22Rv1 (cell line): ENCODE measurements around the gene FANK1.

ENCODE experiments used
- H3K27ac ChIP-seq: fragments of 450-650 bp; 2 replicates; pipeline ENCODE4 v1.5.1; 2017
- ZFX ChIP-seq: fragments of 450-650 bp; IDR thresholded peaks from 2 replicates; pipeline ENCODE4 v1.6.1; 2017; ENCODE audit warnings: antibody characterized with exemption, borderline replicate concordance
- TF ChIP-seq, protein P1 (sequence below): fragments of 450-650 bp; IDR thresholded peaks from 2 replicates; pipeline ENCODE4 v1.5.1; 2017; ENCODE audit warnings: mild to moderate bottlenecking

The FANK1 gene

DNA sequence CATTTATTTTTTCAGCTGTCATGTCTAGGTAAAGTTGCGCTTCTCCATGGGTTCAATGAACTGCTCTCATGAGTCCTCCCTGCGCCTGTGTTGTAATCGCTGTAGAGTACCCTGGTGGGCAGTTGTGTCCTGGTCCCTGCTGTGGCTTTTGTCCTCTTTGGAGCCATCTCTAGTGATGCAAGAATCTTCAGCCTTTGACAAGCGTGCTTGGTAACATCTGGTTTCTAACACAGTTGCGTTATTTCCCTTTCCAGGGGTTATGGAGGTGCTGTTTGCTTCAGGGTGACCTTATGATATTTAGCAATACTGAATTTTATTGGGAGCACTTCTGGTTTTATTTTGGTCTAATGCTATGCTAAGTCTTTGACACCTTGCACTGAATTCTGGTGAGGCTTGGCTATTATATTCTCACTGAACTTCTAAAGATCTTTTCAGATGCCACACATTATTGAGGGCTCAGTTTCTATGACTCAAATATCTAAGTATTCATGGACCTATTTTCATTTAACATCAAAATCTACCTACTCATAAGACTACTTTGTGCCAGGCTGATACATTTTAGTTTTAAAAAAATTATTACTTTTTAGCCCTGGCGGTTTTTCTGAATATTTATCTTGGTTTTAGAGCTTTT is 88.6 kb downstream of the FANK1 start:
- H3K27ac ChIP-seq = no peak overlapping the region
- no peak for TF ChIP-seq ZFX
- TF ChIP-seq, protein P1, sequence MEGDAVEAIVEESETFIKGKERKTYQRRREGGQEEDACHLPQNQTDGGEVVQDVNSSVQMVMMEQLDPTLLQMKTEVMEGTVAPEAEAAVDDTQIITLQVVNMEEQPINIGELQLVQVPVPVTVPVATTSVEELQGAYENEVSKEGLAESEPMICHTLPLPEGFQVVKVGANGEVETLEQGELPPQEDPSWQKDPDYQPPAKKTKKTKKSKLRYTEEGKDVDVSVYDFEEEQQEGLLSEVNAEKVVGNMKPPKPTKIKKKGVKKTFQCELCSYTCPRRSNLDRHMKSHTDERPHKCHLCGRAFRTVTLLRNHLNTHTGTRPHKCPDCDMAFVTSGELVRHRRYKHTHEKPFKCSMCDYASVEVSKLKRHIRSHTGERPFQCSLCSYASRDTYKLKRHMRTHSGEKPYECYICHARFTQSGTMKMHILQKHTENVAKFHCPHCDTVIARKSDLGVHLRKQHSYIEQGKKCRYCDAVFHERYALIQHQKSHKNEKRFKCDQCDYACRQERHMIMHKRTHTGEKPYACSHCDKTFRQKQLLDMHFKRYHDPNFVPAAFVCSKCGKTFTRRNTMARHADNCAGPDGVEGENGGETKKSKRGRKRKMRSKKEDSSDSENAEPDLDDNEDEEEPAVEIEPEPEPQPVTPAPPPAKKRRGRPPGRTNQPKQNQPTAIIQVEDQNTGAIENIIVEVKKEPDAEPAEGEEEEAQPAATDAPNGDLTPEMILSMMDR = no peak

DNA sequence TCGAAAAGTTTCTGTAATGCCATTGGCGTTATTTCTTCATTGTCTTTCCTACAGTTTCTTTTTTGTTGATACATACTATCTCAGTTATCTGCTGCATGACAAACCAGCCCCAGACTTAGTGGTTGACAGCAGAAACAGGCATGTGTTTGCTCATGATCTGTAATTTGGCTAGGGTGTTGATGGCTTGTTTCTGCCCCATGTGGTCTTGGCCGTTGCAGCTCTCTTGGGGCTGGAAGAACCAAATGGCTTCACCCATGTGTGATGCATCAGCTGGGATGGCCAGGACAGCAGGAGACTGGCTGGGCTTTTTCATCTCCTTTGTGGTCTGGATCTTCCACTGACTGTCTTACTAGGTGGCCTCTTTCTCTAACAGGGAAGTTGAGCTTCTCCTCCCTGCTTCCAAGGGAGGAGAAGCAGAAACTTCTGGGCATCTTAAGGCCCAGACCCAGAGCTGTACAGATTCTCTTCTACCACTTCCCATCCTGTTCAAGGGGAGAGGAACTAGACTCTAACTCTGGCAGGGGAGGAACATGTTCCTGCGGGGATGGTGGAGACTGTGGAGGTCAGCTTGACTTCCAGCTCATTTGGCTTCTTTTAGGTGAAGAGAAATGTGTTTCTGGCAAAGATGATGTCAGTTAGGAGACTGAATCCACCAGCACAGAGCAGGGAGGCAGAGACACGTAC is 89.3 kb downstream of the FANK1 start:
- H3K27ac ChIP-seq = no peak overlapping the region
- TF ChIP-seq, protein P1 = no peak
- no peak for TF ChIP-seq ZFX

DNA sequence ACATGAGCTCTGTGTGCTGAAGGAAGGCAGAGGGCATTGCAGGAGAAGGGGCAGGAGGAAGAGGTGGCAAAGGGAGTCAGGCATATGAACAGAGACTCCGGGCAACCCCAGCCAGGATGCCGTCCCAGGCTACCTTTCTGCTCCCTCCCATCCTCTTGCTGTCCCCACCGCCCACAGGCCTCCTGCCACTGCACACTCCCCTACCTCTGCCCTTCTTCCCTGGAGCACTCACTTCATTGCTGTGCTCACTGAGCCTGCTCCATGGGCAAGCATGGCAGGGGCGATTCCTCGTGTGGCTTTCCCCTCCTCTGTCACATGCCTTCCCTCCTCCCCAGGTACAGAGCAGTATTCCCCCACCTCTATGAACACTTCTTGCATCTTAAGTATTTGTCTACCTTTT is 93.4 kb downstream of the FANK1 start:
- TF ChIP-seq, protein P1 = no peak
- no peak for TF ChIP-seq ZFX
- no peak overlapping the region for H3K27ac ChIP-seq

DNA sequence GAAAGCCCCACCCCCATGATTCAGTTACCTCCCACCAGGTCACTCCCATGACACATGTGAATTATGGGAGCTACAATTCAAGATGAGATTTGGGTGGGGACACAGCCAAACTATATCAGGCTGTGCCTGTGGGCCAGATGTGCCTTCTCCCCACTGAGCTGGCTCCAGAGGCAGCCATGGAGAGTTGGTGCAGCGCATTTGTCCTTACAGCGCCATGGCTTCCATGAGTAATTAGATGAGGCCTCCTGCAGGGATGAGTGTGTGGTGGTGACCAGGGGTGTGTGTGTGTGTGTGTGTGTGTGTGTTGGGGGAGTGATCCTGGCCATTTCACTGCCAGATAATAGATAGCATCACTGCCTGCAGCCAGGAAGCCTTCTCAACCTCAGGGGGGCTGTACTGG is 94.6 kb downstream of the FANK1 start:
- no peak for TF ChIP-seq ZFX
- TF ChIP-seq, protein P1 = no peak
- no peak overlapping the region for H3K27ac ChIP-seq

DNA sequence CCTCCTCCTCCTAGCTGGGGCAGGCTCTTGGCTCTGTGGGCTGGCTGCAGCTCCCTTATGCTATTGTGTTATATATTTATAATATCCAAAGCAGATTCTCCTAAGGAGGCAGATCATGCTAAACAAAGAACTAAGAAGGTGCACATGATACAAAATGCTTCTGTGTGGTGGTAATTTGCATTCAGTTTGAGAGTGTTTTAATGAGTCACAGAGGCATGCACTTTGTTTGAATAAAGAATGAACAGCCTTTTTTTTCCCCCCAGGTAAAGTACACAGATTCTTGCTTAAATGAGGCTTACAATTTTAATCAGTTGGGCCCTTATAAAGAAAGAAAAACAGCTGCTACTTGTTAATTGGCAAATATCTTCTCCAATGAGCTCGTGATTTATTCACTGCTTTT is 95.0 kb downstream of the FANK1 start:
- no peak for TF ChIP-seq ZFX
- TF ChIP-seq, protein P1 = no peak
- no peak overlapping the region for H3K27ac ChIP-seq

DNA sequence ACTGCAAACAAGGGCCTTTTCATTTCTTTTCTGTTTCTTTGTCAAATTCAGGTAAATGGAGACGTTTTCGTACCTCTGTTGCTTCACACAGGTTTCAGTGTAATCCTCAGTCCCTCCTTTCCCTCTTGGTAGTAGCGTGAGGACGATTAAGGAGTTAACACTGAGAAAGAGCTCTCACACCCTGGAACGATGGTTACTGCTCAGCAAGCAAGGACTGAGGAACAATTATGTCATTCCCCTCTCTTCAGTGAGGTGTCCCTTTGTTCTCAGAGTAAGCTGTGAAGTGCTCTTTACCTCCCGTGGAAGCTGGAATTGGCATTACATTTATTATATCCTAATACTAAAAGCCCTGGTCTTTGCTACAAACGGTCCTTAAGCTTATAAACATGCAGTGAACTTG is 95.9 kb downstream of the FANK1 start:
- no peak overlapping the region for H3K27ac ChIP-seq
- no peak for TF ChIP-seq ZFX
- TF ChIP-seq, protein P1 = no peak

DNA sequence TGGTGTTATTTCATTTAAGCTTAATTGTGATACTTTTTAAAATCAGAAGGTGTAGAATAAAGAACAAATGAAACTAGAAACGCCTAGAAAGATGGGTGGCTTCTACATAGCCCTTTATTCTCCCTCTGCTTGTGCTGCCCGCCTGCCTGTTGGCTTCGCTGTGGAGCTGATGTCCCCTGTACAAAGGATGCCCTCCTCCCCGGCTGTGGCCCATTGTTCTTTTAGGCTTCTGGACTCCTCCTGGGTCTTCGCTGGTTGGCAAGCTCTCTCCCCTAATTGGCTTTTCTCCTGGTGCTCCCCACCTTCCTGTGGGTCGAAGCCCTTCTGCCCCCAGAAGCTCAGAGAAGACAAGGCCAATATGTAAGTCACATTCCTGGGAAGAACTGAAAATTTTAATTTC is 98.2 kb downstream of the FANK1 start:
- no peak overlapping the region for H3K27ac ChIP-seq
- TF ChIP-seq, protein P1 = no peak
- TF ChIP-seq ZFX = no peak
